ENCODE data around the gene GPX5.
A peak's percentile ranks its signal among the peaks of the same experiment; 100 is the strongest.

Gene GPX5

DNA sequence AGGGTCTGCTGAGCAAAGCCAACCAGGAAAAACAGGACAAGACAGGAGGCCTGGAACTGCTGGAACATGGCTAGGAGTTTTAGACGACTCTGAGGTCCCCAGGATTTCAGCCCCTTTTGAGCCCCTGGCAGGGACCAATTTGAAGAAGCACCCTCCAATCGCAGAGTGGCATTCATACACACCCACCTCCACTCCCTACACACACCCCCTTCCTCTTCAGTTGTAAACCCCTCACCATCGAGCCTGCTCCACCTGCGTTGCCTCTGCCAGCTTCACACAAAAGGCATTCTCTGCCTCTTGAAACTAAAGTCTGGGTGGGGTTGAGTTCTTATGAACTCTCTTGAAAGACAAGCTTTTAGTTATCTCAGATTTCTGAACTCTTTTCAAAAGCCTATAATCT, 10.0 kb upstream of the GPX5 start, which contains the start of gene GPX6:
Gene GPX6, minus strand, starts transcription at position 118 of the 400 bp plus-strand sequence. Its CDS starts 50 bp downstream, at position 68.
- no peak within 1 kb of the TSS for H3K4me3 ChIP-seq (ENCODE audit: low read depth, low read length)
- DNase-seq (ENCODE audit: low read depth): no peak
- no peak for TF ChIP-seq CTCF (IDR thresholded peaks at IDR 0.05; ENCODE audit: control insufficient read depth, extremely low read depth, insufficient read depth)

DNA sequence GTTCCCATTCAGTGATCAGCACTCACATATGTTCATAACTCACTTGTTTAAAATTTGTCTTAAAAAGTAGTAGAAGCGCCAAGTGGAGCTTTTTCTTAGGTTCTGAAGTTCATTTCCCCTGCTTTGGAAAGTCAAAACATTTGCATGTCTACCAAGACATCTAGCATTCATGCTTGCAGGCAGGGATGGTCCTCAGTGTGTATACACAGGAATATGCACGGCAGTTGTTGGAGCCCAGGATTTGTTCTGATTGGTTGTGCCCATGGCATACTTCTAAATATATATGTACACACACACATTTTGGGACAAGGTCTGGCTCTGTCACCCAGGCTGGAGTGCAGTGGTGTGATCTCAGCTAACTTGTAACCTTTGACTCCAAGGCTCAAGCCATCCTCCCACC, 7.7 kb upstream of the GPX5 start:
- H3K4me3 ChIP-seq (ENCODE audit: low read depth, low read length): no peak overlapping the region
- no peak for DNase-seq (ENCODE audit: low read depth)
- TF ChIP-seq CTCF (IDR thresholded peaks at IDR 0.05; ENCODE audit: control insufficient read depth, extremely low read depth, insufficient read depth): no peak

DNA sequence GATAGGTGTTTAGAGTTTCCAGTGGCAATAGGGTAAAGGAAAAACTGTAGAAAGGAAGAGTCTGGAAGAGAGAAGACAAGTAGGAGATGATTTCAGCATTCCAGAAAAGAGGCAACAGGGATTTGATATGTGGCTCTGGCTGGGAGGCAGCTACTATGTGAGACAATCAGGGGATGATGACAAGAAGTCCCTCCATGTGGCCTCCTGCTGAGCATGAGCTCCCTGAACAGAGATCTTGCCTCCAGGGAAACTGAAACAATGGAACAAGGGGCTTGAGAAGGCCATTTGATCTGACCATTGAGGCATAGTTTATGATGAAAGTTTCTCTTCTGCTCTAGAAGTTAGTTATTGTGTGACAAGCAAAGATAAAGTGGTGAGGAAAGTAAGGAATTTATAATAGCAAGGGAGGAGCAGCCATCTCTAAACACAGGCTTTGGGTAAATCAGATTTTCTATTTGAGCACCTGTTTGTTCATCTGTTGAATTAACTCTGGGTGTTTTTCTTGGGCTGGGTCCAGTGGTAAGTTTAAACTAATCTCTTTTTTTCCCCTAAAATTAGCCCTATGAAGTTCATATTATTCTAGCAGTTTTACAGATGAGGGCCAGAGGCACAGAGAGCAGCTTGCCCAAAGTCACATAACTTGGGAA, 3.0 kb upstream of the GPX5 start:
- TF ChIP-seq CTCF (IDR thresholded peaks at IDR 0.05; ENCODE audit: control insufficient read depth, extremely low read depth, insufficient read depth): no peak

DNA sequence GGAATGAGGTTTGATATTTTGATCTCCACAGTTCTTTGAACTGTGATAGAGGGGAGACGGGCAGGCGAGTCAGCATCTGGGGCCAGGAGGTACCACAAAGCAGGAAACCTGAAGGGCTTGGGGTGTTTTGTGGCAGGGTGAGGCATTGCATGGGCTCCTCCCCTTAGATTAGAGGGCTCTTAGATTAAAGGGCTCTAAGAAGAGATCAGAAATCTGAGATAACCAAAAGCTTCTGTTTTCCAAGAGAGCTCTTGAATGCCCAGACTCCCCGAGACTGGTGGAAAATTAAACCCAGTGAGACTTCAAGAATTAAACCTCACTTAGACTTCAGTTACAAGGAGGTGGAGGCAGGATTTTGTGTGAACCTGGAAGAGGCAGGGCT, 2.4 kb upstream of the GPX5 start:
- TF ChIP-seq CTCF (IDR thresholded peaks at IDR 0.05; ENCODE audit: control insufficient read depth, extremely low read depth, insufficient read depth): no peak
- H3K4me3 ChIP-seq (ENCODE audit: low read depth, low read length): no peak overlapping the region

More for the DNA sequence above, 3.0 kb upstream of the GPX5 start:
- no peak for DNase-seq (ENCODE audit: low read depth)
- H3K4me3 ChIP-seq (ENCODE audit: low read depth, low read length): no peak overlapping the region

GRCh38 chr6:28530777-28531176, 5.1 kb downstream of the GPX5 start:
- no peak for TF ChIP-seq CTCF (IDR thresholded peaks at IDR 0.05; ENCODE audit: control insufficient read depth, extremely low read depth, insufficient read depth)
- no peak for DNase-seq (ENCODE audit: low read depth)
- no peak overlapping the region for H3K4me3 ChIP-seq (ENCODE audit: low read depth, low read length)

More for the DNA sequence above, 2.4 kb upstream of the GPX5 start:
- DNase-seq (ENCODE audit: low read depth): no peak

GRCh38 chr6:28531479-28532128, 5.9 kb downstream of the GPX5 start:
- no peak overlapping the region for H3K4me3 ChIP-seq (ENCODE audit: low read depth, low read length)
- DNase-seq (ENCODE audit: low read depth): no peak
- peak; percentile 16 for TF ChIP-seq CTCF (IDR thresholded peaks at IDR 0.05; ENCODE audit: control insufficient read depth, extremely low read depth, insufficient read depth)
